Vagina (tissue), 2 donors: ENCODE measurements around the gene MRPS27.

Source experiments
- CTCF ChIP-seq, 3 experiments: fragments of 450-650 bp in 2 of 3; fragments of 200-600 bp in 1 of 3; sonication (generic) in 1 of 3; IDR thresholded peaks; one replicate each; pipeline ENCODE4 v1.5.1; 2017 to 2019; ENCODE audit warnings: antibody characterized with exemption in 3 of 3, mild to moderate bottlenecking in 2 of 3, moderate library complexity in 2 of 3
- POLR2A ChIP-seq, 2 donors: fragments of 450-650 bp; IDR thresholded peaks; one replicate each; pipeline ENCODE4 v1.6.1; 2017; ENCODE audit warnings: antibody characterized with exemption in 2 of 2, mild to moderate bottlenecking in 2 of 2, moderate library complexity in 2 of 2

DNA sequence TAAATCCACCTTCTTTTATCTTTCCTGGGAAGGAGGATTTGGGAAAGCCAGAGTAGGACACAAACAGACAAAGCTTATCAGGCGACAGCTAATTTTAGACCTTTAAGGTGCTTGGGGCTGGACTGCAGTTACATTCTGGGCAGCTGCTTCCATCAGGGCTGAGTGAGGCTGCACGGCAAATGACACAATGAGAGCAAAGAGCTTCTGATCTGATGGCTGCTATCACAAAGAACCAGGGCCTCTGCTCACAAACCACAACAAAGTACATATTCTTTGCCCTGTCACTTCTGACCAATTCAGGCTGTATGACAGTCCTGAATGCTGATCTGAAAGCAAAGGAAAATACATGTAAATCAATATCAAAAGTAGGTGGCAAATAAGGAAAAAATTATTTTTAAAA lies 93.1 kb downstream of the MRPS27 start:
- TF ChIP-seq POLR2A (IDR thresholded peaks at IDR 0.05) (no peak), CTCF (IDR thresholded peaks at IDR 0.05) (no peak)
